GM19438 (cell line): Measurements from ENCODE around the gene TFF3.
"Not testable (repeated sequence)": the region's sequence is repeated elsewhere in the genome, so short reads cannot be mapped to it uniquely, and the experiment has no call there.

Source experiments
- ATAC-seq: cut with Tn5 transposase; IDR thresholded peaks from one replicate; pipeline ENCODE4 v1.9.1; 2021; ENCODE audit warnings: low read depth; ENCODE audit not compliant: unreplicated experiment

The TFF3 gene

GRCh38 chr21:42307106-42307505, 8.1 kb downstream of the TFF3 start:
- no peak for ATAC-seq

DNA sequence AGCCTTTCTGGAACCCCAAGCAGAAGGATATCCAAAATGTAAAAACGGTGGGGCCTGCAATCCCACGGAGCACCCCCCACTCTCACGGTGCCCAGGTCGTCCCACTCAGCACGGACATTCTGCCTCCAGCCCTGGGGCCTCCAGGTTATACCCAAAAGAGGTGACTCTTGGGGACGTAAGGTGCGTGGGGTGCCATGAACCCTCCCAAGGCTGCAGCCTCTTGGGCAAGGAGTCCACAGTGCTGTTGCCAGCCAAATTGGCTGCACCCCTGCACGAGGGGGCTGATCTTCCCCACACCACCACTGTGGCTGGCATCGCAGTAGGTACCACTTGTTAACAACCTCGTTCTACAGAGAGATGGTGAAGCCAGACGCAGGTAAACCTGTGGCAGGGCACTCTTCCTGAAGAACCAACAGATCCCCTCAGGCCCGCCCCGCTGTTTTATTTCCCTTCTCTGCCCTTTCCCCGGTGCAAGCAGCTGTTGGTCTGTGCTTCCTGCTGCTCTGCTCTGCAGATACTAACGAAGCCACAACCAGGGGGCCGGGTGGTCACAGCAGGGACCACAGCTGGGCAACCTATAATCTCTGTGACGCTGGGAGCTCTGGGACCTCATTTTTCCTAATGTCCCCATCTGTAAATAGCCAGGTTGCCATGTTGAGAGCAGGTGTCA, 8.7 kb downstream of the TFF3 start:
- no peak for ATAC-seq

DNA sequence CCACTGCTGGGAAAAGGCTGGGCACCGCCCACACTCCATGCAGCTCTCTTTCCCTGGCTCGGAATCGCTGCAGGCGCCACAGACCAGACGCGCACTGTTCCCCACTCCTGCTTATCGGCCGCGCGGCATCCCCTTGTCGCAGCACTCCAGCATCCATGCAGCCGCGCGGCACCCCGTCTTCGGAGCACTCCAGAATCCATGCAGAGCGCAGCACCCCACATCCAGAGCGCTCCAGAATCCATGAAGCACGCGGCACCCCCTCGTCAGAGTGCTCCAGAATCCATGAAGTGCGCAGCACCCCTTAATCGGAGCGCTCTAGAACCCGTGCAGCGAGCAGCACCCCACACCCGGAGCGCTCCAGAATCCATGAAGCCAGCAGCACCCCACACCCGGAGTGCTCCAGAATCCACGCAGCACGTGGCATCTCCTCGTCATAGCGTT, 9.5 kb downstream of the TFF3 start:
- no peak for ATAC-seq

DNA sequence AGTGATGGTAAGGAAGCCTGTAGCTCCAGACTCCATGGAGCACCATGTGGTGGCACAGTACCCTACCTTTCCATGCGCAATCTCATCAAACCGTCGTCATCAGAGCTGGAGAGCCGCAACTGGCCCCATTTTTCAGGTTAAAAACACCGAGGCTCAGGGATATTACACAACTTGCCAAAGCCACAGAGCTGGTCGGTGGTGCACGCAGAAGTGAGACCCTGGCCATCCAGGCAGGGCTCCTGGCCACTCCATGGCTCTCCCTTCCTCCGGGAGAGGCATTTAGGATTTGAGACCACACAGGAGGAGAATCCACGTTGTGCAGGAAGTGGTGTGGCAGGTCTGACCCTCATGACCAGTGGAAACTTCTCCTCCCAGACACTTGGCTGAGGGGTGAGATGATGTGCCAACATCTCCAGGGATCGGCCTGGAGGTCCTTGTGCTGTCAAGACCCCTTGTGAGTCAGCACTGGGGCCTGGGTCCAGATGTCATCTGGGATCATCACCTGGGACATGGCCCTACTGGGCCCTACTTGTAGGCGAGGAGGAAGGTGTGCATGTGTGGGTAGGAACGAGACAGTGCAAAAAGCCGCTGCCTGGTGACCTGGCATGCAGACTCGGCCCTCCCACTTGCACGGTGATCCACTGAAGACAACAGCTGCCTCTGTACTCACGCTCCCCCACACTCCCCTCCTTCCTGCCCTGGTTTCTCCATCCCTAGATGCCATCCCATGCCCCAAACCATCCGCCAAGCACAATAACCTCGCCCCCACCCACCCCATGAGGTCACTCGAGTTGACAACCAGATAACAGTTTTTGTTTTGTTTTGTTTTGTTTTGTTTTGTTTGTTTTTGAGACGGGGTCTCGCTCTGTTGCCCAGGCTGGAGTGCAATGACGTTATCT, 10.4 kb downstream of the TFF3 start:
- no peak for ATAC-seq

DNA sequence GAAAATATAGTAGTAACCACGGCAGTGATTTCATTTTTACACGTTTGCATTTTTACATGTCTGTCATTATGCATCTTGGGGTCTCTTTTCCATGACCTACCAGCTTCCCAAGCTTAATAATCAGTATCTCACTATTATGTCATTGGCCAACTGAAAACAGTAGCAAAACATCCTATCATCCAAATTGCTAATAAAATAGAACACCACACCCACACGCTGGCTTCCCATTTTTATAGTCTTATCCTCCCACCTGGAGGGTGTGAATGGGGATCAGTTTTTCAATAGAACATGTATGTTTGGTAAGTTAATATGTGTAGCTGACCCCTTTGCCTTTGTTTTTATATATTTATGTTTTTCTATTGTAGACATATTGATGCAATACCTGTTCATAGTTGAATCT, 11.8 kb downstream of the TFF3 start:
- ATAC-seq: no peak

DNA sequence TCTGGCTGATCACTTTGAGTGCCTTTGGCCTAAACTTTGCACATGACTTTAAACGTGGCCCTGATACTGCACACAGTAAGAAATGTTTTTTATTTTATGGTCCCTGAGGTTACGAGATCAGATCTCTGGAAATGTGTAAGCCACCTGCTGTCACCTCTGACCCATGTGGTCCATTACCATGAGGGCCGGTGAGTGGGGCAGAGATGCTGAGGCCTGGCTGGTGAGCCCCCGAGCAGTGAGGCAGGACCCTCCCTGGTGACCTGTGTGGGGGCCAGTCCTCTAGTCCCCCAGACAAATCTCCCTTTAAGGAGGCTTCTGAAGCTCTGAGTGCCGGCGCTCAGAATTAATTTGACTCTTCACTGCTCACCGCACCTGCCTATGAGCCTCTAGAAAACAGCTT, 12.4 kb downstream of the TFF3 start:
- no peak for ATAC-seq

- no peak for ATAC-seq
Observed at GRCh38 chr21:42302076-42302650, 13.0 kb downstream of the TFF3 start.

GRCh38 chr21:42301371-42302075, 13.7 kb downstream of the TFF3 start:
- no peak for ATAC-seq

DNA sequence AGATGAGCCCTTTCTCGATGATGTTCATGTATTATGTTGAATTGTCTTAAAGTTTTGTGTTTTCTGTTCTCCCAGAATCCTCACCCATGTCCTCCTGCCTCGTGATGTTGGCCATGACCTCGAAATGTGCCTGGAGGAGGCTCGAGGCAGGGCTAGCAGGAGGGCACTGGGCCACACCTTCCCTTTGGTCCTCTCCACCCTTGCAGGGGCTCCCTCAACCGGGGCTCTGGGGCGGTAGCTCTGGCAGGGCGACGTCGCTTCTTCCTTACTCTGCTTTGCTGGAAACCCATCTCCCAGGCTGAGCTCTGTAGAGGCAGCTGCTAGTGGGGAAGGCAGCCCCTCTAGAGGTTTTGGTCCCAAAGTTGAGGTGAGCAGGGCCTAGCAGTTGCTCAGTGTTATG, 14.3 kb downstream of the TFF3 start:
- ATAC-seq: no peak

DNA sequence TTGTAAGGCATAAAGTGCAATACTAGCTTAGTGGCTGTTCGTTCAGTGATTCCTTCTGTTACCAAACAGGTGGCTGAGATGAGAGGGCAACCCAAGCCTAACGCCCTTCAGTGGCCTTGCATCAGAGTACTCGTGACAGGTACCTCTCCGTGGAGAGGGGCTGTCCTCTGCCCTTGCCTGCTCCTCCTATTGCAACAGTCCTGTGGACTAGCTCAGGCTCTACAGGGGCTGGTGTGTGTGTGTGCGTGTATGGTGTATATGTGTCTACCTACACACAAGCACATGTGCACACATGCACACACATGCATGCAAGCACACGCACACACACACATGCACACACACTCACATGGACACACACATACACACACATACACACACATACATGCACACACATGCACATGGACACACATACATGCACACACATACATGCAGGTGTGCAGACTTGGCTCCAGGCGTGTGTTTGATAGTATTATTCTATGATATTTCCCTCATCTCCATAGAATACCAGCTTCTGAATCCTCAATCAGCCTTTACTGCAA, 15.1 kb downstream of the TFF3 start:
- no peak for ATAC-seq

GRCh38 chr21:42299324-42300044, 15.7 kb downstream of the TFF3 start:
- no peak for ATAC-seq

- no peak for ATAC-seq
Observed at GRCh38 chr21:42298657-42299056, 16.6 kb downstream of the TFF3 start.

DNA sequence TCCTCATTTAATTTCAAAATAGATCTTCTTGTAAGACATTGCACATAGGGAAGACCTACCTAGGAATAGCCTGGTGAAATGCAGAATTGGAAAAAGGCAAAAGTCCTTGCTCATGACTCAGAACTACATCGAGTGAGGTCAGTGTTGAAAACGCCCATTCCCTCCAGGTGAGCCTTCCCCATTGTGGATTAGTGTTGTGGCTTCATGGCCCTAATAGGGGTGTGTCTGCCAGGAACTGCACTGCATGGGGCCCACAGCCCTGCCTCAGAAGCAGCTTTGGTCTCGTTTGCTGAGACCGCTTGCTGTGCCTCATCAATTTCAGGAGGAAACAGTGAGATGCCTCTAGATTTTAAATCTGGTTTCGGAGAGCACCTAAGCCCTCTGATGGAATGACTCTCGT, 17.0 kb downstream of the TFF3 start:
- no peak for ATAC-seq

- no peak for ATAC-seq
Observed at GRCh38 chr21:42297377-42297776, 17.8 kb downstream of the TFF3 start.

DNA sequence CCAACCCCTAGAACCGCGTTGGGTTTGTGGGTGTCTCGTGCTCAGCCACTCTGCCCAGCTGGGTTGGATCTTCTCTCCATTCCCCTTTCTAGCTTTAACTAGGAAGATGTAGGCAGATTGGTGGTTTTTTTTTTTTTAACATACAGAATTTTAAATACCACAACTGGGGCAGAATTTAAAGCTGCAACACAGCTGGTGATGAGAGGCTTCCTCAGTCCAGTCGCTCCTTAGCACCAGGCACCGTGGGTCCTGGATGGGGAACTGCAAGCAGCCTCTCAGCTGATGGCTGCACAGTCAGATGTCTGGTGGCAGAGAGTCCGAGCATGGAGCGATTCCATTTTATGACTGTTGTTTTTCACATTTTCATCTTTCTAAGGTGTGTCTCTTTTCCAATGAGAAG, 18.7 kb downstream of the TFF3 start:
- ATAC-seq: no peak

- no peak for ATAC-seq
Observed at GRCh38 chr21:42295845-42296244, 19.4 kb downstream of the TFF3 start.

DNA sequence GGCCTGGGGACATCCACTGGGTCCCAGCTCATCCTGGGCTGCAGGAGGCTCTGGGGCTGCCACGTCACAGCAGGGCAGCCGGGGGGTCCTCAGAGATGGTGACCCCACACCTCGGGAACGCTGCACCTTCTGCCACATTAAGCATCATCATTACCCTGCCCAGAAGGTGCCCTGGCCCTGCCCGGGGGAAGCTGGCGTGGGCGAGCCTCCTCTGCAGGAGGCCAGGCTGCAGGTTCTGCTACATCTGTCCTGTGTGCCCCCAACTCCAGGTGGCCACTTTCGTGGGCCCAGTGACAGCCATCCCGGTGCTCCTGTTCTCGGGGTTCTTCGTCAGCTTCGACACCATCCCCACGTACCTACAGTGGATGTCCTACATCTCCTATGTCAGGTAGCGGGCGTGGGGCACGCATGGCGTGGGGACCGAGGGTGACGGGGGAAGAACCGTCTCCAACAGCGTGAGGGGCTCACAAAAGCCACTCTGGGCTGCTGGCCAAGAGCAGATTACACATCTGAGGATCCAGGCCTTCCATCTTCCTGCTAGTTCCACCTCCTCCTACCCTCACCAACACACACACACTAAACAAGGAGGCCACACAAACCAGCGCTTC, 20.8 kb downstream of the TFF3 start:
- ATAC-seq: no peak

DNA sequence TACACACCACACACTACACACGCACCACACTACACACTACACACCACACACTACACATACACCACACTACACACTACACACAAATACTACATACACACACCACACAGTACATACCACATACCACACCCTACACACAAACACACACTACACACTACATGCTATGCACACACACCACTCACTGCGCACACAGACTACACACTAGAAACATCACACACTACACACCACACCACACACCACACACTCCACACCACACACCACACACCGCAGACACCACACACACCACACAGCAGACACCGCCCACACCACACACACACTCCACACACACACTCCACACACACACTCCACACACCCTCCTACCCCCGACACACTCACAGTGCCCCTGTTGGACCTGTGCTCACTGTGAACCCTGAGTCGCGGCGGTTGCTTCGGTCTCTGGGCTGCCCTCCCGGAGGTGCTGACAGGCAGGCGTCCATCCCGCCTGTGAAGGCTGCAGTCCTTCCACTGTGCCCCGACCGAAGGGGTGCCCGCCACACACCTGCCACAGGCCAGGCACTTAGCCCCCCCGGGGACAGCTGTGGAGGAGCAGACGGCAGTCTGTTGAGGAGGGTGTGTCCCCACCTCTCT, 21.4 kb downstream of the TFF3 start:
- ATAC-seq: no peak

DNA sequence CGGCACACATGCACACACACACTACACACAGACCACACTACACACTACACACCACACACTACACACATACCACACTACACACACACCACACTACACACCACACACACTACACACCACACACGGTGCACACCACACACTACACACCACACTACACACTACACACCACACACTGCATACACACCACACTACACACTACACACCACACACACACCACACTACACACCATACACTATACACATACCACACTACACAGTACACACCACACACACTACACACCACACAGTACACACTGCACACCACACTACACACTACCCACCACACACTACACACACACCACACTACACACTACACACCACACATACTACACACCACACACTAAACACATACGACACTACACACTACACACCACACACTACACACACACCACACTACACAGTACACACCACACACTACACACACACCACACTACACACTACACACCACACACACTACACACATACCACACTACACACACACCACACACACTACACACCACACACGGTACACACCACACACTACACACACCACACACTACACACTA, 22.6 kb downstream of the TFF3 start:
- ATAC-seq: not testable (repeated sequence)
